Adipose tissue (tissue), 3 donors: ENCODE results near the gene ZNF608. TPM values are rescaled to one million over a fixed set of nuclear protein-coding genes. Genes with fewer than 3 reads are reported as not detected.

Experiments
- H3K27ac ChIP-seq: one replicate; pipeline ENCODE4 v1.5.1; 2013; ENCODE audit warnings: low read depth, low read length
- WGBS, 3 donors: extraction: QIAGEN DNeasy Blood & Tissue Kit; methylation state at CpG; one replicate each; pipeline ENCODE4 v1.1.7; 2013; 5-methylcytosine and 5-hydroxymethylcytosine counted together
- polyA plus RNA-seq, 3 donors: library from polyadenylated mRNA; stranded (reverse); fragments of 200-250 nt; gene quantifications; one replicate each; pipeline ENCODE4 v1.2.3, GENCODE V29; 2013
- donor health status: healthy with polysubstance abuse.
- donor health status: Bipolar disorder and iron deficiency.
- donor health status: healthy.

The ZNF608 gene
- polyA plus RNA-seq, 3 donors = 6.0 to 11.7 (median 11.0) TPM

DNA sequence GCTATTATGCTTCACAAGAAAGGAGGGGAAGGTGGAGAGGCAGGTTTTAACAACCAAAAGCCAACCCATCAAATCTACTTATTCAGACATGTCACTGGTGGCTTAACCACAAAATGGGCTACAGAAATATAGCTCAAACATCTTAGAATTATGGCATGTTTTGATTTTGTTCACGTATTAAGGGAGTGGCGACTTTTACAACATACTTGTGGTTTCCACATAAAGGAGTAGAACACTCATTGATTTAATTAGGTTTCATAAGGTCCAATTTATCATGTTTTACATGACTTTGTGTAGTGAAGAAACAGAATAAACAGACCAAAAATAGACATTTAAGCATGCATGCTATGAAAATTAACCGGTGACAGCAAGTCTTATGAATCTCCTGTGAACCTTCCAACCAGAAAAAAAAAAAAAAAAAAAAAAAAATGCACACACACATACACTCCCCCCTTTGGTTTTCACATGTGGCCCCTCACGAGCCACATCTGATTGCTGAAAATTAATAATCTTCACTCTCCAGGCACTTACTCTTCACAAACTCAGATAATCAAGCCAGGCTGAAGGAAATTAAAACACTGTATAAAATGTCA, 5.4 kb downstream of the ZNF608 start:
- WGBS, 3 donors = 62 to 80% (median 69%) methylated on average over 4 of the region's 4 CpGs
- H3K27ac ChIP-seq = no peak overlapping the region

DNA sequence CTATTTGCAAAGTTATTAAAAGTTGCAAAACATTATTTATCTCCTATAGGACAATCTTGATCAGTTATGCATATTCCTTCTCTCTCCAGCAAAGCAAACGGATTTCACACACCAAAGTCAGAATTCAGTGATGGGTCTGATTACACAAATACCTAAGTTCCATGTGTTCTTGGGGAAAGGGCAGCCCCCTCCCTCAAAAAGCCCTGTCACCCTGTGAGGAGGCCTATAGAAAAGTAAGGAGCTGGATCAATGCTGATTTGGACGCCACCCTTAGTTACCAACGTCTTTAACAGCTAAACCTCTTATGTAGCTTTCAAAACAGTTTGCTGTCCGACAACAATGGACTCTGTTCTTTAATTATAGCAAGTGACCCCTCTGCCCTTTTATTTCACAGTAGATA, 6.4 kb downstream of the ZNF608 start:
- H3K27ac ChIP-seq = no peak overlapping the region
- WGBS, 3 donors = 67 to 81% (median 81%) methylated on average over 4 of the region's 4 CpGs

DNA sequence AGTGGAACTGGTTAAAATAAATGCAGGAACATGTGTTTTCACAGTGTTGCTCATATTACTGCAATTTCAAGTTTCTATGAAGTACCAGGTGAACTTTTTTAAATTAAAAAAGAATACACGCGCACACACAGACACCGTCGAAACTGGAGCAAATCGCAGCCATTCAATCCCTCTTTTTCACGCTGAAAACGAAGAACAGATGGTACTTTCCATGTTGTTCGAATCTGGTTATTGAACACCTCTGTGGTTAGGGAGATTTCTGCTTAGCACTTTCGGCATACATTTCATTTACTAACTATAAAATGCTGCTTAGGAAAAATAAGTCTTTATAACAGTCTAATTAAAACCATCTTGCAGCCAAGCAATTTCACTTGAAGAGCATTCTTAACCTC, 6.8 kb downstream of the ZNF608 start:
- WGBS, 3 donors = 67 to 89% (median 78%) methylated on average over 9 of the region's 9 CpGs
- no peak overlapping the region for H3K27ac ChIP-seq

DNA sequence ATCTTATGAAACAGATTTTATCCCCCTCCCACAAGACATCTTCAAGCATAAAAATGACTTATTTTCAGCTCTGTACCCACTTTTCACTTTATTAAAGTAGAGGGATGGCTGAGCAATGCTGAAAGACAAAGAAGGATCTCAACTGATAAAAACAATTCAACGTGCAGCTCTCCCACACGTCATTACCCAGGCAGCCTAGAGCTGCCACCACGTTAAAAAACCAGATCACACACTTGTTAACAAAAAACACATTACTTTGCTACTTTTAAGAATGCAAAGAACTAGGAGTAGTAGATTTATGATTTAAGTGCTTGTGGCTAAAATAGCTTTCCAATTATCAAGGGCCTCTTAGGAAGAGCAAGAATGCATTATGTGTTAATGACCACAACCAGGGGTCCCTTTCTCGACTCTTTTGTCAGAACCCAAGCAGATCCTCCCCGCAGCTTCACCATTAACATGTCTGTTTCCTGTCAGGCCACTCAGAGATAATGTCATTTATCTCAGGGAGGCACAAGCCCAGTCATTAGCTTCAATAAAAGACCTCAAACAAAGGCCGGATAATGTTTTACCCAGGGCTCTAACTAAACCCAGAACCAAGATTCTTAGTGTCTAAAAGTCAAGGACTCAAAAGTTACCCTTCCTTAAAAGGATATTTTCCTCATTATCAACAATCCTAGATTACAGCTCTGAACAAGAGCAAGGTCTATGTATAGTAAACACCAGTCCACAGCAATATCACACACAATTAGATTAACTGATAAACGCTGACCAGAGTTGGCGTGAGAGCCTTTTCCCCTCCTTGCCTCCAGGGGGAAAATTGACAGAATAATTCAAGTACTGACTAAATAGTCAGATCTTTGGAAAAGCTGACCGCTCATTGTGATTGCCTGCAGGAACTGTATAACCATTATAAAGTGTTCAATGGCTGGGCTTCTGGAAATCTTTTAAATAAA, 7.5 kb downstream of the ZNF608 start:
- no peak overlapping the region for H3K27ac ChIP-seq
- 23 to 68% (median 59%) methylated on average over 9 of the region's 9 CpGs for WGBS, 3 donors

DNA sequence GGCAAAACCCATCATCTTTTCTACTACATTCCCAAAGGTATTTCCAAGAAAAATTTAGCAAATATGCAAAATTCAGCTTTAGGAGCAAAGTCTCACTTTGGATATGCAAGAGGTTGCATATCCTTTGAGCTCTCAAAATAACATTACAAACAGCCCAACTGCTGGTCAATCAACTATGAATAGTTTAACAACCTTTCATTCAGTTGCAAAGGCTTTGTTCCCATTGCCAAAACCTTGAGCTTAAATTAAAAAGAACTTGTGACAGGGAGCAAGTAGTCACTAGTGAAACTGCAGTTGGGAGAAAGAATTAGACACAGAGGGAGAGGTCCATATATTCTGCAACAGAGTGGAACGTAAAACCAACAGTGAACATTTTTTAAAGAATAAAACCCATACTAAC, 8.8 kb downstream of the ZNF608 start:
- H3K27ac ChIP-seq = no peak overlapping the region
- 83 to 92% (median 91%) methylated on average over 1 of the region's 1 CpG for WGBS, 3 donors

DNA sequence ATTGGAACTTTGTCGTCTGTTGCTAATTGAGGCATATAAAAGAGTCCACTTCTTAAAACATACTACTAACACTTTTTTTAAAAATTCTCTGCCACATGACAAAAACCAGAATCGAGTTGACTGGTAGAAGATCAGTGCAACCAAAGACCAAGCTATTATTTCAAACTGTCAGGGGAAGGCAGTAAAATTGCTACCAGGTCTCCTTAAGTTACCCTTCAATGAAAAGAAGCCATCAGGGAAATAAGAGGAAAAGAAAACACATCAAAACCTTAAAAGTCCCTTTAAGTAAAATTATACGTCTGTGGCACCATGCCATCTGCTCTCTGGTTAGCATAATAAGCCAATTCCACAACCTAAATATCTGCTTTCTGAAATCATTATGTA, 9.6 kb downstream of the ZNF608 start:
- no peak overlapping the region for H3K27ac ChIP-seq
- WGBS, 3 donors = 30 to 82% (median 66%) methylated on average over 3 of the region's 3 CpGs

DNA sequence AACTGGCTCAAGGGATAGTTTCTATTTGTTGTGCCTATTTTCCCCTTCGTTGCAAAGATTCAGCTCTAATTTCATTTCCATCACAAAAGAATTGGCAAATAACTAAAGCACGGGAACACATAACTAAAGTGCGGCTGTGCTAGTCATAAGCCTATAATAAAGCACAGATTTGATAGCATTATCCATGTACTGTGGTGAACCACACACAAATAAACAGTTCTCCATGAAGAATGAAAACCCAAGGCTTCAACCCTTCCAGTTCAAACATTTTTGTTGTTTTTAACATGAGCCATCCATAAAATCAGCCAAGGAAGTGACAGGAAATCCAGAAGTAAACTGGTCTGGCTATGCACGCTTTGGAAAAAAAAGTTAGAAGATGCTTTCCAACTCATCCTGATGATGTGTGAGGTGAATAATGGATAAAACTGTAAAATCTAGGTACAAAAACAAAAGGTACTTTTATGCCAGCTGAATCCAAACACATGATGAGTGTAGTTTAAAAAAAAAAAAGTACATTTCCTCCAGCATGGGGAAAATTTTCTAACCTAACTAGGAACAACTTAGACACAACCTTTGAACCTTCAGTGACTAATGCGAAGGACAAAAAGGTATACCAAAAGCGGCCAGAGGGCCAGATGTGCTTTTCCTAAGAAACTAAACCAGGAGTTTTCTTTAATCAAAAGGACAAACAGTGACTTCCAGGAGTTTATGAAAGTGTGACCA, 10.2 kb downstream of the ZNF608 start:
- no peak overlapping the region for H3K27ac ChIP-seq

DNA sequence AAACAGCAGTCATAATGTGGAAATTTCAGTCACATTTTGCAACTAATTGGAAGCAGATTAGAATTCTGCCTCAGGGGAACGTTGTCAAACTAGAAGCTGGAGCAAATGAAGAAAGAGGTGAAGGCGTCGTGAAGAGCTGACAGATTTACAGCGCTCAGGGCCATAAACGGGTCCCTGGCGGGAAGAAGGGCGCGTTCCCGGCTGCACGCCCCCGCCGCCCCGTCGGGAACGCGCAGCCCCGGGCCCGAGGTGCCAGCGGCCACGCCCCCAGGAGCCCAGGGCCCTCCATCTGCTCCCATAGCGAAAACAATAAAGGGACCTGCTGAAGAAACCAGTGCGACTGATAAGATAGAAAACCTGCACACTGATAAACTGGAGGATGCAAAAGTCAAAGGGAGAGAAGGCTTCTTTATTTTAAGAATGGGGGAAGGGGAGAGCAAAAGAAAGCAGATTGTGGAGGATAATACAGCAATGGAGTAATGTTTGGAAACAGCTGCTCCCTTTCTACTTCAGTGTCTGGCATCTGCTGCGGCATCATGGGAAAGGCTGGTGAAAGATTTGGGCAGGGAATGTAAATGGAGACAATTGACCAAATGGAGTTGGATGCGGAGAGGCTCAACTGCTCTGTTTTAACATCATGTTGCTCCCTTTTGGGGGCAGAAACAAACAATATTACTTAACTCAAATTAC, 11.1 kb downstream of the ZNF608 start:
- no peak overlapping the region for H3K27ac ChIP-seq
- 16 to 35% (median 24%) methylated on average over 24 of the region's 24 CpGs for WGBS, 3 donors

More for the DNA sequence above, 10.2 kb downstream of the ZNF608 start:
- WGBS, 3 donors = 55 to 75% (median 58%) methylated on average over 6 of the region's 6 CpGs

DNA sequence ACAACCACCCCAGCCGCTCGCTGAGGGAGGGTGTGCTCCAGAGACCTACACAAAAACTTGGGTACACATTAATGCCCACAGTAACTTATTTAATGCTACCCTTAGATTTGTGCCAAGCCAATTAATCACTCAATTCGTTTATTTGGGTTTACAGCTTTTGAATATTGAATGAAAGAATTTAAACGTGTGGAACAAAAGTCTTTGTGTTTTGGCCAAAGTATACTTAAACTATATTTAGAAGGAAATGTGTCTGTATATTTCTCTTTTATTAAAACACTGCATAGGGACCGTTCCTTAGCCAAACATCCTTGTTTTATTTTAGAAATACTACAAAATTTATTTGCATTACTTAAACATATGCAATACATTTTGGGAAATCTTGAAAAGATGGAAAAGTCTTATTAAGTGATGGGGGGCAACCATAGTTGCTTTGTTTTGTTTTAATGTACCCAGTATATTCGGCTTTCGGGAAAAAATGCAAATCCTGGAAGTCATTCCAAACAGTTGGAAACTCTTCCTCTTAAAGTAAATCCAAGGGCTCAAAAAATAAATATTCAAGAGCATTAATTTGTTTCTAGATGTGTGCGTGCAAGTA, 11.8 kb downstream of the ZNF608 start:
- WGBS, 3 donors = 65 to 78% (median 66%) methylated on average over 8 of the region's 8 CpGs
- H3K27ac ChIP-seq = no peak overlapping the region

DNA sequence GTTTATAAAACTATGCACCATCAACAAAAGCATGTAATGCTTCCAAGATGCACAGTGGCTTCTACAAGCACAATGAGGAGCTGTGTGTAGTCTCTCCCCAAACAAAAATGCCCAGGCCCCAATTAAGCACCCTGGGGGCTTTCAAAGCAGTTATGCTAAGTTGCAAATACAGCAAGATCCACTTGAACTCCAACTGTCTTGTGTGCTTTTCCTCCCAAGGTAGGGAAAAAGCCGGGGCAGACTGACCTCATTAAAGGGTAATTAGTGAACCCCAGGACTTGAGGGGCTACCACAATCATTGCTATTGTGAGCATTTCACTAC, 13.1 kb downstream of the ZNF608 start:
- 92 to 100% (median 96%) methylated on average over 1 of the region's 1 CpG for WGBS, 3 donors
- H3K27ac ChIP-seq = no peak overlapping the region

DNA sequence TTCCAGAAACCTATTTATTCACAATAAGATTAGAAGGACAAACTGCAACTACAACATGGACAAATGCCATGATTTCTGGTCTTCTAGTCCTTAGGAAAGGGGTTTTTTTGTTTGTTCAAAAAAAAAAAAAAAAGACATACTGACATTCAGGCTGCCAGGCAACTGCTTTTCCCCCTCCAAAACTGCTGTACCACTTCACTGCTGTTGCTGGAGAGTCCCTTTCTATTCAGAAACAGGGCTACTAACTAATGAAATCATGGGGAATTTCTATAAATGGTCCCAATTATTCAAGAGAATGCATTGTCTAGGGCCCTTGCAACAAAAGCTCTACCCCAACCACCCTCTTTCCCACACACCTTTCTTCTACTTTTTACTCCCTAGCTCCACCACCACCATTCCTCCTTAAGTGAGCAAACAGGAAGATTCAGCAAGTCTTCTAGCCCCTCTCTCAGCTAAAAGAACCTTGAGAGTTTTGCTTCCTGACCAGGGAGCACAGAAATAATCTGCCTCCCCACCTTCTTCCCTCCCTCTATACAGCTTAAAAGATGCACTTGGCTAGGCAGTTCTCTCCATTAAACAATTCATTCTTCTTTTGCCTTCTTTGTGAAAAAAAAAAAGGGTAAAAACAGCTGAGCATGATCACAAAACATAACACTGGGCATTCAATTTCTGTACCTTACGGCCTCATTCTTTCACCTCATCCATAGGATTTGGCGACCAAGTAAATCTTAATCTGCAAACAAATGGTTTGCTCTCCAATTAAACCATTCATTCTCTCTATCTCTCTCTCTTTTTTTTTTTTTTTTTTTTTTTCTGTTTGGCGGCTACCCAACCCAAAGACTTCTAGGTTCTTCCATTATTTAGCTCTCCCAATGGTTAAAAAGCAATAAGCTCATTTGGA, 13.8 kb downstream of the ZNF608 start:
- WGBS, 3 donors = 93 to 97% (median 95%) methylated on average over 3 of the region's 3 CpGs
- no peak overlapping the region for H3K27ac ChIP-seq

DNA sequence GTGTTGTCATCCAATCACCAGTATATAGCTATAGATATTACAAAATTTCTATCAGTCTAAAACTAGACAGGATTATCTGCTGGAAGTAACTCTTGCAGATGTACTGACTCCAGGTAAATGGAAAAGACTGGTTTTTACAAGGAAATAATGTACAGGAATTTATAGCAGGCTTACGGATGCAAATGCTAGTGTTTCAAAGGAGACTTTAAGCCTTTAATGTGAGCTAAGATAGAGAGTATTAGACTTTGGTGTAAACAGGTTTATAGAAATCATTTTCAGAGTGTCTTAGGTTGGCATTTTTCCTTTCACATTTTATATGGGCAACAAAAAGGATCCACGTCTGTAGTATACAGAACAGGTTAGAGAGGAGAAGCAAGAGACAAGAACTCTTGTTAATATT, 16.1 kb downstream of the ZNF608 start:
- H3K27ac ChIP-seq = no peak overlapping the region
- WGBS, 3 donors = 84 to 95% (median 88%) methylated on average over 2 of the region's 2 CpGs

DNA sequence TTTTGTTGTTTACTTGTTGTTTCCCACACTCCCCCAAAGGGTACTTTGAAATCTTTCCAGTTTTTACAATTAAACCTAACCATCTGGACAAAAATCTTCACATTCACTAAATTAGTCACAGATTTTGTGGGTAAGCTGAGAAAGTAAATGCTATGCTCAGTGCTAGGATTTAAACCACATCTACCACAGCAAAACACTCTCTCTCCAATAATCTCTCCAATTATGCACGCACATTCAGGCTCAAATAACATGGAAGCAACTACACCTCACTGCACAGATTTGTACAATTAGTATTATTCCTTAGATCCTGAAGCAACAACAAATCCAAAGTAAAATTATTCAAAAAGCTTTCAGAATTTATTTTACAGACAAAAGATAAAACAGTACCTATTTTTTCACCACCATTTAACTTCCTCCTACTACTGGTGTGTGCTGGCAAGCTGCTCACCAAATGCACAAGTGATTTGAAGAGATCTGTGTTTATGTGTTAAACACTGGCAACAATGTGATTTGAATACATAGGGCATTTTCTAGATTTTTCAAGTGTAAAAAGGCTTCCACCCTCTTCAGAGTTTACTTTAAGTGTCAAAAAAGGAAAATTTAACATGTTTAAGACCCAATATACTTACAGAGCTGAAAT, 16.6 kb downstream of the ZNF608 start:
- WGBS, 3 donors = 86 to 95% (median 94%) methylated on average over 1 of the region's 1 CpG
- no peak overlapping the region for H3K27ac ChIP-seq

DNA sequence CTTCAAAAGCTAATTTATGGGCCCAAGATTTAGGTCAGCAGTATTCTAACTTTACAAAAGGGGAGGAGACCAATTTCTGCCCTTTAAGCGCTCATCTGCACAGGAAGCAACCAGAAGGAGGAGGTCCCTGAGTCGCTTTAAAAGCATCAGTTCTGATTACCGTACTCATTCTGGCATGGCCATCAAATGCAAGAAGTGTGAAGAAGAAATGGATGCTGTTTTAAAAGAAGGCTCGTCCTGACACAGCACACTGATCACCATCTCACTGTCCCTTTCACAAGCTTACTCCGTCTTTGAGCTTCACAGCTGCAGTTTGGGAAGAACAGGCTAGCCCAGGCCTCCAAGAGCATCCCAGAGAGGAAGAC, 17.5 kb downstream of the ZNF608 start:
- no peak overlapping the region for H3K27ac ChIP-seq
- 94 to 96% (median 96%) methylated on average over 5 of the region's 5 CpGs for whole genome bisulfite sequencing, 3 donors

DNA sequence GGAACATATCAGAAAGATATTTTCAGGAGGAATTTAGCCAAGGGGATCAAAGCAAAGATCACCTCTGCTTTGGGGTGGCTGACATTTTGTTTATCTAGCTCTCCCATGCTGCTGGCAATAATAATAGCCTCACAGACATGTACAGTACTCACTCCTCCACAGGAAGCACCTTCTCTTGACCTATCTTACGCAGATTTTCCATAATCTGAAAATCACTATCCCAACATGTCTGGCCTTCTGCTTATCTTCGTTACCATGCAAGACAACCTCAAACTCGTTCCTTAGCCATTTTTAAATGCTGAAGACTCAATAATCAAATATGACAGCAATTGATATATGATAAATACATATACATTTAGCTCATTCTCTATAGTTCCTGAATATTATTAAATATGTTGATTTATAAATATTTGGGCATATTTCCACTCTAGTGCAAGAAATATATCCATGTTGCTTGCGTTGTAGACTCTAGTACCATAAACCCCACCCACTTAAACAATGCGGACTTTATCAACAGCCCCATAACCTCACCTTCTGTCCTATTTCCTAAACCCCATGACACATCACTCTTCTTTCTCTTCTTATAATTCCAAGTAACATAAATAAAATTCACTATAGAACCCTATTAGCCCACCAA, 18.0 kb downstream of the ZNF608 start:
- WGBS, 3 donors = 89 to 94% (median 93%) methylated on average over 5 of the region's 5 CpGs
- no peak overlapping the region for H3K27ac ChIP-seq

DNA sequence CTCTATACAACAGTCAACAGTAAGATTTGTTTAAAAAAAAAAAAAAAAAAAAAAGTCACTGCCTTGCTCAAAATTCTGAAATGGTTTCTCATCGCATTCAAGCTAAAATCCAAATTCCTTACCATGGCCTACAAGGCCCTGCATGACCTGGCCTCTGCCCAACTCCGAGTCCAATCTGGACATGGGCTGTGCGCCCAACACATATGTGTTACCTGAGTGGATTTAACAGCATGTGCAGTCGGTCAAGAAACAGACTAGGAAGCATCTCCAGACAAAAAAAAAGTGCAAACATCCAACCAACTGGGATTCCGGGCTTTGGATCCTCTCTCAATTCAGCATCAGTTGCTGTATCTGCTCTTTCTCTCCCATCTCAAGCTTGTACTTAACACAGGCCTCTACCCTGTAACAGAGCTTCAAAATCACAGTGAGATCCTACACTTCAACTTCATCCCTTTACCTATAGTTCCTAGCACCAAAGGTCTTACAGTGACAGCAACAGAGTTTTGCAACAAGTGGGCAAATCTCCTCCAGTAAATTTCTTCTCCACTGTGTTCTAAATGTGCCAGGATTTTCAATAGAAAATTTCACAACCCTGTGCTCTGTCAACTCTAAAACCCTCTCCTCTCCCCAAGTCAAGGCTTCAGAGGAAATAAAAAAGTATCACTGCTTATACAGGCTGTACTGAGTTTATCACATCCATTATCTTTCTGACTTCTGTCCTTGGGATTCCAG, 19.6 kb downstream of the ZNF608 start:
- 91 to 95% (median 94%) methylated on average over 5 of the region's 5 CpGs for WGBS, 3 donors
- H3K27ac ChIP-seq = no peak overlapping the region
